Head of caudate nucleus (tissue), 42 donors: ENCODE measurements around the gene MAP3K10.
"Not testable (repeated sequence)": the region's sequence is repeated elsewhere in the genome, so short reads cannot be mapped to it uniquely, and the experiment has no call there.

Experiments
- DNase-seq, 42 donors: peaks; one replicate each; pipeline versions ENCODE4 v3.0.0 to v3.0.0-alpha.2; 2020 to 2021; ENCODE audit warnings: mixed read lengths in 7 of 42
- intact Hi-C: fragments of 100-400 bp; cut with DNase I; formaldehyde crosslinking; loops from one replicate; pipeline ENCODE4 v1.15.0; 2022

MAP3K10 gene

DNA sequence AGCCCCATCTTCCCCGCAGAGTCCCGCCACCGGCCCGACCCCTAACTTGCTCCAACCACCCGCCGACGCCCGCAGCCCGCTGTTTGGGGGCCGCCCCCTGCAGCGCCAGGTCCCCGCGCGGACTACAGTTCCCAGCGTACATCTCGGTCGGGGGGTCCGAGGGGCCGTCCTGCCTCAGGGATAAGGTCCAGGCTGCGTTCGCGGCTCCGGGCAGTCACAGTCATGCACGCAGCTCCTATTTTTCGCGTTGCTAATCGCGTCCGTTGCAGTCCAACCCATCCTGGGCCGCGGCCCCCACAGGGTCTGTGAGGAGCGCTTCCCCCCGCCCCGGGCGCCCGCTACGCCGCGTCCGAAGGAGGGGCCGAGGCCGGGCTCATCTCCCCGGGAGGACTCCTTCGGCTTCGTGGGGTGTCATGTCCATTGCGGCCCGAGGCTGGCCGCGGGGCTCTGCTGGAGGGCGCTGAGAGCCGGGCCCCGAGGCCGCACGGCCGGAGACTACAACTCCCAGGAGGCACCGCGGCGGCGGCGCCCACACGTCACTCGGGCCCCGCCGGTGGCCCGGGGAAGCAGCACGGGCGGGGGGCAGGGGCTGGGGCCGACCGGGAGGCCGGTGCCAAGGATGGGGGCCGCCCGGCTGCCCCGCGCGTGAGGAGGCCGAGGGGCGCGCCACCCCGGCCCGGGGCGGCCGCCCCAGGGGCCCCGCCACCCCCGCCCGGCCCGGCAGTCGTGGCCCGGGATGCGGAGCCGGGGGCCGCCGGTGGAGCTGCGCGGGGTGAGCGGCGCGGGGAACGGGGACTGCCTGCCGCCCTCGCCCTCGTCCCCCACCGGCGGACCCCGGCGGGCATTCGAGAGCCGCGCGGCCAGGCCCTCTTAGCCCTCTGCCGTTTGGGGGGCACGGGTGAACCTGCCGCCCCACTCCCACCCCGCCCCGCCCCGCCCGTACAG is at the start of gene MAP3K10:
MAP3K10 (plus strand) TSS at position 536 of the 945 bp plus-strand sequence. CDS start 606 bp downstream, outside the sequence.
- DNase-seq, result peak; percentile 64 to 93 (median 86)
- intact Hi-C loops, result loop anchor here (2.0 kb wide), 1 partner anchor 94 kb away; the partner anchor contains the start of gene AKT2

DNA sequence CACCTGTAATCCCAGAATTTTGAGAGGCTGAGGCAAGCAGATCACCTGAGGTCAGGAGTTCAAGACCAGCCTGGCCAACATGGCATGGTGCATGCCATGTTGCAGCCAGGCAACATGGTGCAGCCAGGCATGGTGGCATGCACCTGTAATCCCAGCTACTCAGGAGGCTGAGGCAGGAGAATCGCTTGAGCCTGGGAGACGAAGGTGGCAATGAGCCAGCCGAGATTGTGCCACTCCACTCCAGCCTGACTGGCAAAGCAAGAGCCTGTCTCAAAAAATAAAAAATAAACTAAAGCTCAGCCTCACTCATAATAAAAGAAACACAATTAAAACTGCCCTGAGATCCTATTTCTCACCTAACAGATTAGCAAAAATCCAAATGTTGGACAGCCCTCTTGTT is 49.7 kb upstream of the MAP3K10 start:
- intact Hi-C loops, result no loop called here
- DNase-seq, result peak in 1 of 42 donors; percentile 9

DNA sequence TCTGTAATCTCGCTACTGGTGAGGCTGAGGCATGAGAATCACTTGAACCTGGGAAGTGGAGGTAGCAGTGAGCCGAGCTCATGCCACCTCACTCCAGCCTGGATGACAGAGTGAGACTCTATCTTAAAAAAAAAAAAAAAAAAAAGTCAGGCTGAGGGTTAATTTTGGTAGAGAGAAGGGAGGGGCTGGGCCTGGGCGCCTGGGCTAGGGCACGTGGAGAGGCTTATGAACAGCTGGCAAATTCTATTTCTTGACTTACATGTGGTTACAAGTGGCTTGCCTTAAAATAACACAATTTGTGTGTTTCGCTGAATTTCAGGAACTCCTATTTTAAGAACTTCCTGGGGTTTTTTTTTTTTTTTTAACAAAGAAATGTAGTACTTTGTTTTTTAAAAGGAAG is 47.6 kb upstream of the MAP3K10 start:
- intact Hi-C loops, result no loop called here
- DNase-seq, result peak in 1 of 42 donors; percentile 37

DNA sequence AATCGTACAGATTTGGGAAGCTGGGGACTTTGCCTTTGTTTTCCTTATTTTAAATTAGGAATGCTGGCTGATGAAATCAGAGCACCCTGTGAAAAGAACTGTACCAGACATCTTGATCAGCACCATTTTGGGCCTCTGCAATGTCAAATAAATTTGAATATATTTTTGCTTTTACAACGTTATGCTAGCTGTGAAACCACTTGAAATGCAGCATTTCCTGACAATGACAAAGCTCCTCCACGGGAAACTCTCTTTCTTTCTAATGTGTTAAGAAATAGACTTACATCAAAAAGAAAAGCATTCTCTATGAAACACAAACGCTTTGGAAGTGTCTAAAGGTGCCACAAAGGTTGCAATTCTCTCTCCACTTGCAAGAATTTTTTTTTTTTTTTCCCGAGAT is 47.1 kb upstream of the MAP3K10 start:
- peak in 1 of 42 donors; percentile 23 for DNase-seq
- intact Hi-C loops, result no loop called here

DNA sequence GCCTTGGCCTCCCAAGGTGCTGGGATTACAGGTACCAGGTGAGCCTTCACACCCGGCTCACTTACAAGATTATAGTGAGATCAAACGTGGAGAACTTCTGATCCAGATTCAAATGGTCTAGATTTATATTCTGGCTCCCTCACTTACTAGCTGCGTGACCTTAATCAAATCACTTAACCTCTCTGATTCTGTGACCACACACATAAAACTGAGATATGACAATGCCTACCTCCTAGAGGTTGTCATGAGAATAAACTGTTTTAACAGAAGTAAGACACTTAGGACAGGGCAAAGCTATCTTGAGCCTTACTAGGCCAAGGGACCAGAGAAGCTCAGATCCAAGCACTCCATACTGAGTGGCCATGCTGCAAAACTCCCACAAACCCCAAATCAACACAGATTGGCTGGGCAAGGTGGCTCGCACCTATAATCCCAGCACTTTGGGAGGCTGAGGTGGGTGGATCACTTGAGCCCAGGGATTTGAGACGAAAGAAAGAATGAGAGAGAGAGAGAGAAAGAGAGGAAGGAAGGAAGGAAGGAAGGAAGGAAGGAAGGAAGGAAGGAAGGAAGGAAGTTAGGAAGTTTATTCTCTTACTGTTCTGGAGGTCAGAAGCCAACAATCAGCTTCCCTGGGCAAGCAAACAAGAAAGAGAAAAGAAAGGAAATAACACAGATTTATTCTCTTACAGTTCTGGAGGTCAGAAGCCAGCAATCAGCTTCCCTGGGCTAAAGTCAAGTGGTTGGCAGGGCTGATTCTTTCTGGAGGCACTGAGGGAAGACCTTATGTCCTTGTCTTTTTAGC is 46.1 kb upstream of the MAP3K10 start:
- intact Hi-C loops, result no loop called here
- DNase-seq, result no peak

DNA sequence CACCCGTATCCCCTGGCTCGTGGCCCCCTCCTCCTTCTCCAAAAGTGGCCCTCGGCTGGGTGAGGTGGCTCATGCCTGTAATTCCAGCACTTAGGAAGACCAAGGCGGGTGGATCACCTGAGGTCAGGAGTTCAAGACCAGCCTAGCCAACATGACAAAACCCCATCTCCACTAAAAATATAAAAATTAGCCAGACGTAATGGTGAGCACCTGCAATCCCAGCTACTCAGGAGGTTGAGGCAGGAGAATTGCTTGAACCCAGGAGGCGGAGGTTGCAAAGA is 45.5 kb upstream of the MAP3K10 start:
- intact Hi-C loops, DNase-seq: not testable (repeated sequence)

DNA sequence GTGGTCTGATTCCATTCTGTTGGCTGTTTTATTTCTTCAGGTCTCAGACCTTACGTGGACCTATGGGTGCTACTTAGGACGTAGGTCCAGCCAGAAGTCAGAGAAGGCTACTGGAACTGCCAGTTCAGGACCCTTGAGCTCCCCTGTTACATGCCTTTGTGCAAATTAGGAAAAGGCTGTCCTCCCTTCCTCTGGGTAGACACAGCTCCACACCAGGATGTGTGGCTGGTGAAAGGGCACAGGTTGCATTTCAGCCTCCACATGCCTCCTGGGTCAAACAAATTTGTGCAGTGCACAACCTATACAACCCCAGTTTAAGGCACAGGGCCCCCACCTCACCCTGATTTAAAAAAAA is 43.9 kb upstream of the MAP3K10 start:
- intact Hi-C loops, result no loop called here
- DNase-seq, result peak in 1 of 42 donors; percentile 14

DNA sequence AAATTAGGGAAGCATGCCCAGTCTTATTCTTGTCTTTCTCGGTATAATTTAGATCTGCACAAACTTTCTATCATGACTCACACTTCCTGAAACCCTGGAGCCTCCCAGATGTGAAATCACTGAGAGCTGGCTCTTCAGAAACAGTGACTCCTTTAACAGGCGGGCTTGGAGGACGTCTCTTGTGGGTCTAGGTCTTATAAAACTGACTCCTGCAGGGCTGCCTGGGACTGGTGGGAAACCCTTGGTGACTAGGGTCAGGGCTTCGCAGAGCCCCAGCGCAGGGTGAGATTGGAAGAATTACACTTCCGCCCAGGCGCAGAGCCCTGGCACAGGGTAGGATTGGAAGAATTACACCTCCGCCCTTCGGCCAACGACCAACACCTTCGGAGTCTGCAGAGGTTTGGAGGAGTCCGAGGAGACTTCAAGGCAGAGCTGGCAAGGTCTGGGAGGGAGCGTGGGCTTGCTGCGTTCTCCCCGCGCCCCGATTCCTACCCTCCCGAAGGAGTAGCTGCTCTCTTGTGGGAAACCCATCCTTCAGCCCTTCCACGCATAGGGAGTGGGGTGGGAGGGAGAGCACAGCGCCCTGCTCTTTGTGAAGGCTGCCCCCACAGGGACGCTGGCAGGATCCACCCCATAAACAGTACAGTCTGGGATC is 43.4 kb upstream of the MAP3K10 start:
- DNase-seq, result peak in 3 of 42 donors; percentile 14 to 47 (median 40)
- intact Hi-C loops, result no loop called here

DNA sequence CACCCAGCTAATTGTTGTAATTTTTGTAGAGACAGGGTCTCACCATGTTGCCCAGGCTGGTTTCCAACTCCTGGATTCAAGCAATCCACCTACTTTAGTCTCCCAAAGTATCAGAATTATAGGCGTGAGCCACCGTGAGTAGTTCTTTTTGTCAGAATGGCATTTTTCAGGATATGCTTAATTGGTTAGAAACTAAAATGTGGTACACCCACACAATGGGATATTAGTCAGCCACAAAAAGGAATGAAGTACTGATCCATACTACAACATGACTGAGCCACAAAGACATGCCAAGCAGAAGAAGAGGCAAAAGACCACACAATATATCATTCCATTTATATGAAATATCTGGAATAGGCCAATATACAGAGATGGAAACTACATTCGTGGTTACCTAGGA is 41.7 kb upstream of the MAP3K10 start:
- DNase-seq, result peak in 2 of 42 donors; percentile 10 to 28
- intact Hi-C loops, result no loop called here

DNA sequence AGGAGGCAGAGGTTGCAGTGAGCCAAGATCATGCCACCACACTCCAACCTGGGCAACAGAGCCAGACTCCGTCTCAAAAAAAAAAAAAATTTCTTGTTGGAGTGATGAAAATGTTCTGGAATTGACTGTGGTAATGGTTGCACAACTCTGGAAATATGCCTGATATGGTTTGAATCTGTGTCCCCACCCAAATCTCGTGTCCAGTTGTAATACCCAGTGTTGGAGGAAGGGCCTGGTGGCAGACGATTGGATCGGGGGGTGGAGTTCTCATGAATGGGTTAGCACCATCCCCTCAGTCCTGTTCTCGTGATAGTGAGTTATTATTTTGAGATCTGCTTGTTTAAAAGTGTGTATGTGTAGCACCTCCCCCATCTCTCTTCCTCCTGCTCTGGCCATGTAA is 41.1 kb upstream of the MAP3K10 start:
- DNase-seq, result peak in 1 of 42 donors; percentile 16
- intact Hi-C loops, result no loop called here

DNA sequence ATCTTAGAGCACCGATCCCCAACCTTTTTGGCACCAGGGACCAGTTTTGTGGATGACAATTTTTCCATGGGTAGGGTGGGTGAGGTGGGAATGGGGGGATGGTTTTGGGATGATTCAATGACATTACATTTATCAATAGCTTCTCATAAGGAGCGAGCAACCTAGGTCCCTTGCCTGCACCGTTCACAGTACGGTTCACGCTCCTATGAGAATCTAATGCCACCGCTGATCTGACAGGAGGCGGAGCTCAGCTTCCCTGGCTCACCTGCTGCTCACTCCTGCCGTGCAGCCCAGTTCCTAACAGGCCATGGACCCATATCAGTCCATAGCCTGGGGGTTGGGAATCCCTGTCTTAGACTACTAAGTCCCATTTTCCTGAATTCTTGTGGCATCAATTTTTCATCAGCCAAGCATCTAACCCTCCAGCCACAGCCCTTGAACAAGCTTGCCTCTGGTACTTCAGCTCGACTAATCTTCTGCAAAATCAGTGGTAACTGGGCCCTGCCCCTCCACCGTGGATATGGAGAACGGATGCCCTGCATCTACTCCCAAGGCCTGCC is 37.0 kb upstream of the MAP3K10 start:
- no peak for DNase-seq
- intact Hi-C loops, result no loop called here

DNA sequence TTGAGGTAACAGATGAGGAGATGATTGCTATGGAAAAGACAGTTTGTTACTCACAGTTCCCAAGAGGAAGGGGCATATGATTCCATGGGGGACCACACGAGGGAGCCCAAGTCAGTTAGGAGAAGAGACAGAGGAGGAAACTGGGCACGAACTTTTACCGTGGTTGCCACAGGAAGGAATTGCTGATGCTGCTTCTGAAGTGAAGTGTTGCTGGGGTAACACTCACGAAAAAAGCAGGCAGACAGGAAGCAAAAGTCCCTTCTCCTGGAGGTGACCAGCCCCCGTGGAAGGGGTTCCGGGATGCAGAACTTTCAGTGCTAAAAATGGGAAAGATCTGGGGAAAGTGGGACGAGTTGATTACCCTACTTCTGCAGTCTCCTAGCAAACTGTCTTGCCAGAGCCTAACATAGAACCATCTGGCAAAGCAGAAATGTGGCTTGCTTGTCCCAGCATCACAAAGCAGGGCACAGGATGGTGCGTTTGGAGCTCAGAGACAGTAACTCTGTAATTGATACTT is 35.4 kb upstream of the MAP3K10 start:
- intact Hi-C loops, result no loop called here
- DNase-seq, result no peak

DNA sequence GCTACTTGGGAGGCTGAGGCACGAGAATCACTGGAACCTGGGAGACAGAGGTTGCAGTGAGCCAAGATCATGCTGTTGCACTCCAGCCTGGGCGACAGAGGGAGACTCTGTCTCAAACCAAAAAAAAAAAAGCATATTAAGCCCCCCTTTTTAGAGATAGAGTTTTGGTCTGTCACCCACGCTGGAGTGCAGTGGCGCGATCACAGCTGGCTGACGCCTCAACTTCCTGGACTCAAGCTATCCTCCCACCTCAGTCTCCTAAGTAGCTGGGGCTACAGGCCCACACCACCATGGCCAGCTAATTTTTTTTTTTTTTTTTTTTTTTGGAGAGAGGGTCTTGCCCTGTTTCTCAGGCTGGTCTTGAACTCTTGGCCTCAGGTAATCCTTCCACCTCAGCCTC is 34.2 kb upstream of the MAP3K10 start:
- DNase-seq, result no peak
- intact Hi-C loops, result no loop called here

DNA sequence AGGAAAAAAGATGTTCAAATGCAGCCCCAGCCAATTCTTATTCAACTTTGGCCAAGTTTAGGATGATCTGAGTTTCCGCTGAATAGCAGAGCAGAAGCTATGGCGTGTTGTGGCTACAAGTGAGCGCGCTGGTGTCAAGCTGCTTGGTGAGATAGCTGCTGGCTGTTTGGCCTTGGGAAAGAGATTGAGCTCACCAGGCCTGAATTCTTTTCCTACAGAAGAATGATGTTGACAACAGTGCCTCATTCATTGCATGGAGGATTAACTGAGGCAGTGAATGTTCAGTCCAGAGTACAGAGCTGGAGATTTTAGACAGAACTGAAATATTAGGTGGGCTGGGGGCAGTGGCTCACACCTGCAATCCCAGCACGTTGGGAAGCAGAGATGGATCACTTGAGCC is 31.5 kb upstream of the MAP3K10 start:
- intact Hi-C loops, result no loop called here
- no peak for DNase-seq

DNA sequence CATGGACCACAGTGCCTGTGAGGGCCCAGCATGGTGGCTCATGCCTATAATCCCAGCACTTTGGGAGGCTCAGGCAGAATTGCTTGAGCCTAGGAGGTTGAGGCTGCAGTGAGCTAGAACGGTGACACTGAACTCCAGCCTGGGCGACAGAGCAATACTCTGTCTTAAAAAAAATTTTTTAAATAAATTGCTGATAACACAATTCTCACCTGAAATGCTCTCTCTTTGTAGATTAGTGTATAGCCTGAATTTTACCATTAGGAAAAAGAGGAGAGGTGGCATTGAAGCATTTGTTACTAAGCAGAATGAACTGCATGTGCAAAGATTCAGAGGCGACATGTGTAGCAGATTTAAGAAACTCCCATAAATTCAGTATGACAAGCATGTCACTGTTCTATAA is 29.1 kb upstream of the MAP3K10 start:
- intact Hi-C loops, result no loop called here
- DNase-seq, result no peak

DNA sequence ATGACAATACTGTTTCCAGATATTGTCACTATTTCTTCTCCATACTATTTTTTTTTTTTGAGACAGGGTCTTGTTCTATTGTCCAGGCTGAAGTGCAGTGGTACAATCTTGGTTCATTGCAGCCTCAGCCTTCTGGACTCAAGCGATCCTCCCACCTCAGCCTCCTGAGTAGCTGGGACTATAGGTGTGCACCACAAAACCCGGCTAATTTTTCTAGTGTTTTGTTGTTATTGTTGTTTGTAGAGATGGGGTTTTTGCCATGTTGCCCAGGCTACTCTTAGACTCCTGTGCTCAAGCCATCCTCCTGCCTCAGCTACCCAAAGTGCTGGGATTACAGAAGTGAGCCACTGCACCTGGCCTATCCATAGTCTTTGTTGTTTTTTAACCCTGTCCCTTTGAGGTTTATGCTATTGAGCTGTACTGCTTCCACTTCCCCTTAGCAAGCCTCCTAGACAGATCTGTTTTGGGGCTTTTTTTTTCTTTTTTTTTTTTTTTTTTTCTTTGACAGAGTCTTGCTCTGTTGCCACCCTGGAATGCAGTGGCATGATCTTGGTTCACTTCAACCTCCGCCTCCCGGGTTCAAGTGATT is 27.6 kb upstream of the MAP3K10 start:
- no peak for DNase-seq
- intact Hi-C loops, result no loop called here

DNA sequence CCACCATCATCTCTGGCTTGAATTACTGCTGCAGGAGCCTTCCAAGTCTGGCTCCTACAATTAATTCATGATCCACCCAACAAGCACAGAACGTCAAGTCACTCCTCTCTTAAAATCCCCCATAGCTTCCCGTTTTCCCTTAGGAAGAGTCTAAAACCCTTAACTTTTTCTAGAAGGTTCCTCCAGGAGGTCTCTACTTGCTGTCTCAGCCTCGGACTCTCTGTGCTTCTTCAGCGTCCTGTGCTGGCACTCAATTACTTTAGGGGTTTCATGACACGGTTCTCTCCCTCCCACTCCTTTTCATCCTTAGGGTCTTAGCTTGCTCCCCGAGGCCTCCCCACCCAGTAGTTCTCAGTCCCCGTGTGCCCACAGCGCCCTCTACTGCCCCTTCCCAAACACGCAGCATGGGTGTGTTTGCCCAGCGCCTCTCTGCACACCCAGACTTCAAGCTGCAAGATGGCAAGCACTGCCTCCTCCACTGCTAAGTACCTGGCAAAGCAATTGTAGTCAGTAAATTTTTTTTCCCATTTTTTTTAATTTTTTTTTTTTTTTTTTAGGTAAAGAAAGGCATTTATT is 25.8 kb upstream of the MAP3K10 start:
- intact Hi-C loops, result no loop called here
- DNase-seq, result peak in 40 of 42 donors; percentile 21 to 82 (median 54)

DNA sequence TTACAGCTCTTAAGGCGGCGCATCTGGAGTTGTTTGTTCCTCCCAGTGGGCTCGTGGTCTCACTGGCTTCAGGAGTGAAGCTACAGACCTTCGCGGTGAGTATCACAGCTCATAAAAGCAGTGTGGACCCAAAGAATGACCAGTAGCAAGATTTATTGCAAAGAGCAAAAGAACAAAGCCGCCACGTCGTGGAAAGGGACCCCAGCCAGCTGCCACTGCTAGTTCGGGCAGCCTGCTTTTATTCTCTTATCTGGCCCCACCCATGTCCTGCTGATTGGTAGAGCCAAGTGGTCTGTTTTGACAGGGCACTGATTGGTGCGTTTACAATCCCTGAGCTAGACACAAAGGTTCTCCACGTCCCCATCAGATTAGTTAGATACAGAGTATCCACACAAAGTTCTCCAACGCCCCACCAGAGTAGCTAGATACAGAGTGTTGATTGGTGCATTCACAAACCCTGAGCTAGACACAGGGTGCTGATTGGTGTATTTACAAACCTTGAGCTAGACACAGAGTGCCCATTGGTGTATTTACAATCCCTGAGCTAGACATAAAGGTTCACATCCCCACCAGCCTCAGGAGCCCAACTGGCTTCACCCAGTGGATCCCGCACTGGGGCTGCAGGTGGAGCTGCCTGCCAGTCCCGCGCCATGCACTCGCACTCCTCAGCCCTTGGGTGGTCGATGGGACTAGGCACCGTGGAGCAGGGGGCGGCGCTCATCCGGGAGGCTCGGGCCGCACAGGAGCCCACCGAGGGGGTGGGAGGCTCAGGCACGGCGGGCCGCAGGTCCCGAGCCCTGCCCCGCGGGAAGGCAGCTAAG is 21.5 kb upstream of the MAP3K10 start:
- DNase-seq, result not testable (repeated sequence)

More for the DNA sequence above, 21.5 kb upstream of the MAP3K10 start:
- intact Hi-C loops, result not testable (repeated sequence)
